Activated T-cell treated with anti-CD3 and anti-CD28 coated beads, Interleukin-2, amount 50 U/mL, for 1 hour (primary cell): ENCODE data around the gene DUSP5.

Experiments used
- DNase-seq: peaks from one replicate; pipeline ENCODE4 v3.0.0-alpha.2; 2020

DUSP5 gene

GRCh38 chr10:110501142-110501937, 3.6 kb downstream of the DUSP5 start:
- DNase-seq = peak; percentile 58

- DNase-seq = no peak
Measured at GRCh38 chr10:110502072-110502845, 4.6 kb downstream of the DUSP5 start.

- no peak for DNase-seq
Measured at GRCh38 chr10:110502851-110503301, 5.2 kb downstream of the DUSP5 start.

GRCh38 chr10:110503528-110504110, 5.9 kb downstream of the DUSP5 start:
- DNase-seq = no peak

- peak; percentile 41 for DNase-seq
Measured at GRCh38 chr10:110504111-110504735, 6.5 kb downstream of the DUSP5 start.

- DNase-seq = no peak
Measured at GRCh38 chr10:110505130-110505770, 7.5 kb downstream of the DUSP5 start.

- no peak for DNase-seq
Measured at GRCh38 chr10:110506448-110506847, 8.7 kb downstream of the DUSP5 start.

GRCh38 chr10:110507346-110507745, 9.6 kb downstream of the DUSP5 start:
- DNase-seq = no peak

GRCh38 chr10:110508159-110508788, 10.6 kb downstream of the DUSP5 start:
- no peak for DNase-seq

- no peak for DNase-seq
Measured at GRCh38 chr10:110508806-110509544, 11.3 kb downstream of the DUSP5 start.

- DNase-seq = no peak
Measured at GRCh38 chr10:110509560-110509959, 11.9 kb downstream of the DUSP5 start.

GRCh38 chr10:110510086-110510485, 12.4 kb downstream of the DUSP5 start:
- no peak for DNase-seq

GRCh38 chr10:110510730-110511129, 13.0 kb downstream of the DUSP5 start:
- no peak for DNase-seq

GRCh38 chr10:110511734-110512449, 14.2 kb downstream of the DUSP5 start:
- no peak for DNase-seq

- DNase-seq = no peak
Measured at GRCh38 chr10:110512461-110513187, 14.9 kb downstream of the DUSP5 start.

- no peak for DNase-seq
Measured at GRCh38 chr10:110513949-110514348, 16.2 kb downstream of the DUSP5 start.

GRCh38 chr10:110514848-110515247, 17.1 kb downstream of the DUSP5 start:
- no peak for DNase-seq

- no peak for DNase-seq
Measured at GRCh38 chr10:110516815-110517492, 19.2 kb downstream of the DUSP5 start.

GRCh38 chr10:110522365-110522988, 24.8 kb downstream of the DUSP5 start:
- DNase-seq = no peak
